NCI-H2107 (cell line): ENCODE measurements around the gene KCNC1.

Source experiments
- DNase-seq: peaks from one replicate; lab custom pipeline; 2025; lab: John Stamatoyannopoulos, UW

KCNC1 gene

DNA sequence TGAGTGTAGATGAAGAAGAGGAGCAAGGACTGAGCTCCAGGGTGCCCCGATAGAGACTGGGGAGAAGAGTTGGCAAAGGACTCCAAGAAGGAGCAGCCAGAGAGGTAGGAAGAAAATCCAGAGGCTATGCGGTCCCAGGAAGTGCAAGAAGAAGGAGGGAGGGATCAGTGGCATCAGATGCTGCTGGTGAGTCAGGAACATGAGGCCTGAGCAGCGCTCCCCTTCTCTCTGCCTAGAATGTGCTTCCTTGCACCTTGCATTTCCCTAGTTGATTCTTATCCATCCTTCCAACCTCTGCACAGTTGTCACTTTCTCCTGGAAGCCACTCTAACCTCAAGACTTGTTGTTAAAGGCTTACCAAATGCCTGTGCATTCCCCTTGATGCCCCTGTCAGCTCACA lies 21.3 kb downstream of the KCNC1 start:
- DNase-seq, result no peak

DNA sequence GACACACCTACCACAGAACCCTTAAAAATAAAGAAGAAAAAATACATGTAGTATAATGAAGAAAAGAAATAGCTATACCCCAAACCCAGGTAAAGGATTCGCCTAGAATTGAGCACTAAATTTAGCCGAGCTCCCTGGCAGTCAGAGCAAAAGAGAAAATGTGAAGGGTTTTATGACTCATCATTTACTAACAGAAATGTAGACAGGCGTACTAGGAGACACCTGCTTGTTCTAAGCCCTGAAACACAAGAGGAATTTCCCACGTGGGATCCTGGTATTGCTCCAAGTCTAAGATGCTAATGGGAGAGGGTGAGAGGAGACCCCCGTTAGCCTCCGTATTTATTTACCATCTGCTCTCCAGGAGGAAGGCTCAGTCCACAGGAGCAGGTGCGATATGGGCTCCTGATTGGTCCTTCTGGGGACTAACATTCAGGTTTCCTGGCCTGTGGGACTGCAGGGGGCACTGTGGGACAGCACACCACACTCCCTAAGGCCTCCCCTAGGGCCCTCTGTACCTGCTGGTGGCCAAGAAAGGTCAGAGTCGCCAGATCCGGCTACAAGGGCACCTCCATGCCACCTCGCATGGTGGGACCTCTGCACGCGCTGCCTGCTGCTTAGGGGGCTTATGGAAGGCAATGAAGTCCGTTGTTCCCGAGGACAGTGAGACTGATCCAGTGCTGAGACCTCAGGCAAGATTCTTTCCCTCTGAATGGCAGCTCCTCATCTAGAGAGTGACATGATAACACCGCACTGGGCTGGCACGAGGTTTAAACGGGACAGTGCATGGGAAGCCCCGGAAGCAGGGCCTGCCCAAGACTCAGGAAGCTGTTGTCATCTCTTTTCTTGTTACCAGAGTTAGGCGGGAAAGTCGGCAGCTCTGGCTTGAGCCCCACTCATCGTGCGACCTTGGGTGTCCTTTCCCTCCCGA lies 25.8 kb downstream of the KCNC1 start:
- no peak for DNase-seq

DNA sequence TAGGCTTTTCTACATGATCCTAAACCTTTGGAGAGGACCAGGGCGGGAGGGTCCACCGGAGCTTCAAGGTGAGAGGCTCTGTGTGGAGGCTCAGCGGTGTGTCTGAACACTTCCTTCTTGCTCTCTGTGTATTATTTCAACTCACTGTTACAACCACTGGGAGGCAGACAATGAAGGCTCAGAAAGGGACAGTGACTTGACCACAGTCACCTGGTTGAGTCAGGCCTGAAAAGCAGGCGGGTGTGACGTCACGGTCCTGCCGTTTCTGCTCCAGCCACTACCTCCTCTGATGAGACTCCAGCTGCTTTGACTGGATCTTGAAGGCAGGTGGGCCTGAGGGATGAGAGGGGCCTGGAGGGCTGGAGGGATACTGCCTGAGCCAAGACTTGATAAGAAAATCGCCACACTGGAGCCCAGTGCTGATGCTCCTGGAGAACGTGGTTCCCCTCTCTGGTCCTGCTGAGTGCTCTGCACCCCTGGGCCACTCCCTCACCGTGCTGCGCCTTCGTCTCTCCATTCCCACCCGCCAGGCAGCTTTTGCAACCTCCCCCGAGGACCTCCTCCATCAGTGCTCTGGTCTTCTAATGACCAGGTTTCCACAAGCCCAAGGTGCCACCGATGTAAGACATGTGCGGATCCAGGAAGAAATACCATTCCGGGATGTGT lies 27.9 kb downstream of the KCNC1 start:
- DNase-seq, result no peak

DNA sequence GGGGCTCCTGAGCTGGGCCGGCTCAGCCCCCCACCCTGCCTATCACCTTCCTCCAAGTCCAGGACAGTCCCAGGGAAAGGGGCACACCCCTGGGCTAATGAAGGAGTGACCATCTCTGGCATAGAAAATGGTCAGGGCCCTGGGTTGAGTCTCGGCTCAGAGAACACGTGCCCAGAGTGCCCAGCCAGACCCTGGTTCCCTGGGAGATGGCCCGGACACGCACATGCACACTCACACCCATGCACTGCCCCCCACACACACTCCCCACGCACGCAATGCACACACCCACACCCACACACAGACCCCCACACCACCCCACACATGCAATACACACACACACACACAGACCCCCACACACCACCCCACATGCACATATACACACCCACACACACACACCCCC lies 28.7 kb downstream of the KCNC1 start:
- no peak for DNase-seq

DNA sequence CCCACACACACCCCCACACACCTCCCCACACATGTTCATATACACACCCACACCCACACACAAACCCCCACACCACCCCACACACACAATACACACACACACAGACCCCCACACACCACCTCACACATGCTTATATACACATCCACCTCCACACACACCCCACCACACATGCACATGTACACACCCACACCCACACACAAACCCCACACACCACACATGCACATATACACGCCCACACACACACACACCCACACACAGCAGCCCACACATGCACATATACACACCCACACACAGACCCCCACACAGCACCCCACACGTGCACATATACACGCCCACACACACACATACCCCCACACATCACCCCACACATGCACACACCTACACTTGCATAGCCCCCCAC lies 29.1 kb downstream of the KCNC1 start:
- DNase-seq, result no peak

DNA sequence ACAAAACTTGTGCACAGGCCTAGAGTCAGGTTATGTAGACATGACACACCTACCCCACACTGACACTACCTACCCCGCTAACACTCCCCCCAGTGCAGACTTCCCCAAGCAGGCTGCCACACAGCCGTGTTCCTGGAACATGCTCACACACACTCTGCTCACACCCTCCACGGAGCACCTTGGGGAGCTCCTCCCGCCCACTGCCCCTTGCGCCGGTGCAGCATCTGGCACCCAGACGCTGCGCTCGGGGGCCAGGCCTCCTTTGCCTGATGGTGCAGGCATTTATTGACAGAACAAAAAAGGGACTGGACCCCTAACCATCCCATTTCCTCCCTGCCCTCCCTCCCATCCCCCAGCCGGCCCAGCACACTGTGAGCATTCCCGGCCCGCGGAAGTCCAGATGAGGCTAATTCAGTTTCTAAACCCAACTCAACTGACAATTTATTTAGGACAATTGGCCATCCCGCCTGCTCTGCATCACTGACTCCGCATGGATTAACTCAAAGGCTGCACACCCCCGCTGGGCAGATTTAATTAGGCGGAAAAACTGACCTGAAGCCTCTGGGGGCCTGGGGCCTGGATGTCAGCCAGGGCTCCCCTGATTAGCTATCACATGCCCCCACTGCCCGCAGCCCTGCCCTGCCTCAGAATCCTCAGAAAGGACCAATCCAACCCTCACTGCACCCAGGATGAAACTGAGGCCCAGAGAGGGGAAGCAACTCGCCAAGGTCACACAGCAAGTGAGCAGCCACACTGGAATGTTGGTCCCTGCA lies 30.1 kb downstream of the KCNC1 start:
- DNase-seq, result no peak

DNA sequence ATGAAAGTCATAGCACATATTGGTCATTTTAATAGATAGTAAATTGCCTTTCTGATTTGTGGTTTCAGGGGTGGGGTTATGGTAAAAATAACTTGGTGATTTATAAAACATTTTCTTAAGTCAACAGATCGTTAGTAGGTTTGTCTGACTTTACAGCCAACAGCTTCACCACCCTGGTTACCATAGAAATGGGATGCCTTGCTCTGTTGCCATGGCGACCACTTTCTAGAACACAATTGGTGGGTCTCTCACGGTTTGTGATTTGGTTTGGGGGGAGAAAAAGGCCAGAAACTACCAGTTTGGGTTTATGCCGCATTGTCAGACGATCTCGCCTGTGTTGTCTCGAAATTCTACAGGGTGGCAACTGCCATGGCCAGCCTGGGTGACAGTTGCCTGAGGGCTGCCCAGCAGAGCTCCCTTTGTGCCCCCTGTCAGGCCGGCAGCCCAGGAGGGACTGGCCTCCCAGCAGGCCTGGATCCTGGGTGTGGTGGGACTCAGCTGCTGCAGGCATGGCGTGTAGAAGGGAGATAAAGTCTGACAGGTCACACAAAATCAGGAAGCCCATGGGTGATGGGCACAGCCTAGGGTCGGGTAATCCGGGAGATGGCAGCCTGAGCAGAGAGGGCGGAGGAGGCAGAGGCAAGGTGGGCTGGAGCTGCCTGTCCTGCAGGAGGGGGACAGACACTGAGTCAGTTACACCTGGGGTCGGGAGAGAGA lies 30.9 kb downstream of the KCNC1 start:
- no peak for DNase-seq

DNA sequence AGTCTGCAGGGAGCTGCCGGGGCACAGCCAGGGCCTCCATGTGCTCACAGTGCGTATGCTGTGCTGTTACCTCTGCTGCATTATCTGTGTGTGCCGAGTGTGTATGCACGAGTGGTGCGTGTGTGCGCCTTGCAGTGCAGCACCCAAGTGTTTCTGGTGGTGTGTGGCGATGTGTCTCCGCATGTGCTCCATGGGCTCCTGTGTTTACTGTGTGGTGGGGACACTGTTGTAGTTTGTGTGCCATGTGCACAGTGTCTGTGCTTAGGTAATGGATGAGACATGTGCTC lies 31.4 kb downstream of the KCNC1 start:
- no peak for DNase-seq

DNA sequence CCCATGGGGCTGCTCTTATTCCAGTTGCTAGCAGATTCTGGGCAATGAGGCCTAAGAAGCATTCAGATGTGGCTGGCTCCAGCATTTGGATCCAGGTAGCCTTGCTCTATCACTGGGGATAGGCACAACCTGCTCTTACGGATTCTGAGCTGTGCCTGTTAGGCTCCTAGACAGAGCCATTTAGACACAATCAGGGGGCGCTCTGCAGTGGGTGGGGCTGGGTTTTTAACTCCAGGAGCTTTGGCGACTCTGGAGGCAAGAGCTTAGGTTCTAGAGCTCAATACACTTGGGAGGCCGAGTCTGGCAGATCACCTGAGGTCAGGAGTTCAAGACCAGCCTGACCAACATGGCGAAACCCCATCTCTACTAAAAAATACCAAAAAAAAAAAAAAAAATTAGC lies 32.0 kb downstream of the KCNC1 start:
- DNase-seq, result no peak

DNA sequence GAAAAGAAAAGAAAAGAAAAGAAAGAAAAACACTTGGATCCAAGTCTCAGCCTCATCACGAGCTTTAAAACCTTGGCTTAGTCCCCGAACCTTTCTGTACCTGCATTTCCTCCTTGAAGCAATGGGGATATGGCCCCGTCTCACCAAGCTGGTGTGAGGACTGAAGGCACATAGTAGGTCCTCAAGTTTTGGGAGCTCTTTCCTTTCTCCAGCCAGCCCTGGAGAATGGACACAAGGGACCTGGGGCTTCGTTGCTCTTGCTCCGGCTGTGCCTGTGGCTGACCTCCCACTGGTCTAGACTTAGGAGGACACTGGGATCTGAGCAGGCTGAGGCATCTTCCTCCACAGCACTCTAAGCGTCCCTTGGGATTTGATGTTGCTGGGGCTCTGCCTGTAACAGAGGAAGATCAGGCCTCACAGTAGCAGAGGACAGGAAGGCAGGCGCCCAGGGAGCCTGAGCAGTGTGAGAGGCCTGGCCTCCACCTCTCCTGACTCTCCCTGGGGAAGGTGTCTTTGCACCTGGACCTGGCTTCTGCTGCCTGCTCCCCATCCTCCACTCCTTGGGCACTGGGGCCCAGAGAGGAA lies 32.8 kb downstream of the KCNC1 start:
- DNase-seq, result no peak

DNA sequence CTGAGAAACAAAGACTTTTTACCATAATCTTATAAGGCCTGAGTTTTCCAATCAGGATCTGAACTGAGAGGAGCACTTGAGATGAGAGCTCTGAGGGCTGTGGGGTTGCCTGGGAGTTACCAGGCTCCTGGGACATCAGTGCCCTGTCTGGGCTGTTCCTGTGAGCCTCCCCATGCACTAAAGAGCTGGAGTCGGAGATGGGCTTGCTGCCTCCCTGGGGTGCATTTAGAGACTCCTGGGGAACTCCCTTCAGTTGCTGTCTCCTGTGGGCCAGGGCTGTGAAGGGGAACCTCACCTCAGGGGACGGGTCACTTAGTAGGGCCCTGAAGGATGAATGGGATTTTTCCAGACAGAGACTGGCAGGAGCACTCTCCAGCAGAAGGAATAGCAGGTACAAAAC lies 33.3 kb downstream of the KCNC1 start:
- no peak for DNase-seq

DNA sequence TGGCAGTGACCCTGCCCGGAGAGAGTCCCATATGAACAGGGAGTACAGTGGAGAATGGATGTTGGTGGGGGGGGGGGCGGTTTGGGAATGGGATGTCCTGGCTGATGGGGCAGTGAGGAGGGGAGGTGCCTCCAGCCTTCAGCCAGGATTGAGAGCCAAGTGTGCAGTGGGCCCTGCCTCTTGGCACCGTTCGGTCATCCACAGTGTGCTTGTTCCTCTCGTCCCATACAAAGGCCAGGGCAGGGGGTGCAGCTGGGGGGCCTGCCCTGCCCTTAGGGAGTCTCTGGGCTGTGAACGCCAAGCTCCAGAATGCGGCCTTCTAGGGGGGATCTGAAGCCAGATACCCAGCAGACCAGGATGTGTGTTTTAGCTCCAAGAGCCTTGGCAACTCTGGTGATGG lies 34.0 kb downstream of the KCNC1 start:
- no peak for DNase-seq

DNA sequence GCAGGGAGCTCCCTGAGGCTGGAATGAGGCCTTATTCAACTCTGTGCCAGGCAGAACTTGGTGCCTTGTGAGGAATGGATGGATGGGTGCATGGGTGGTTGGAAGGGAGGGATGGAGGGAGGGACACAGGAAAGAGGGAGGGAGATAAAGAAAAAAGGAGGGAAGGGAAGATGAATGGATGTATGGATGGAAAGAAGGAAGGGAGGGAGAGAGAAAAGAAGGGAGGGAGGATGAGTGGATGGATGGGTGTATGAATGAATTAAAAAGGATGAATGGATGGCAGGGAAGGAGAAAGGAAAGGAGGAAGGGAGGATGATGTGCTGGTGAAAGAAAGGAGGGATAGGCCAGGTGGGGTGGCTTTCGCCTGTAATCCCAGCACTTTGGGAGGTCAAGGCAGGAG lies 34.6 kb downstream of the KCNC1 start:
- no peak for DNase-seq

DNA sequence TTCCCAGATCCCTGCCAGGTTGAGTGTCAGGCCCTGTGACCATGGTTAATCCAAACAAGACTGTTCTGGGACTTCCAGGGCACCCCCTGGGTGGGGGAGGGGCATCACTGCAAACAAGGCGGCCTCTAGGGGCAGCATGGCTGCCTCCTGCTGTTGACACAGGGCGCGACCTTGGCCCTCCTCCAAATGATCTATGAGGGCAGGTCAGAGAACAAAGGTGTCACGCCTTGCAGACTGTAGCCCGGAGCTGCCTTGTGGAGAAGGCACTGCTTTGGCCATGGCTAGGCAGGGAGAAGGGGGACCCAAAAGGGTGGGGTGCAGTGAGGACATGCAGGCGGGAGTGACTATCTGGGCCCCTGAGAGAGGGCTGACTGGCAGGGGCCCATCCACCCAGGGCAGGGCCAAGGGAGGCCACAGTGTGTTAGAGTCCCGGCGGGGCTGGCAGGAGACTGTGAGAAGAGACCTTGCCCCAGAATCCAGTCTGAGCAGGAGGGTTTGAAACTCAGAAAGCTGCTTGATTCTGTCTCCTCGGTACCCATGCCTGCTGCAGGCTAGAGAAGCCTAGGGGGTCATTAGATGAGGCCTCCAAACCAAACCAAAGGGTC lies 35.6 kb downstream of the KCNC1 start:
- DNase-seq, result no peak

DNA sequence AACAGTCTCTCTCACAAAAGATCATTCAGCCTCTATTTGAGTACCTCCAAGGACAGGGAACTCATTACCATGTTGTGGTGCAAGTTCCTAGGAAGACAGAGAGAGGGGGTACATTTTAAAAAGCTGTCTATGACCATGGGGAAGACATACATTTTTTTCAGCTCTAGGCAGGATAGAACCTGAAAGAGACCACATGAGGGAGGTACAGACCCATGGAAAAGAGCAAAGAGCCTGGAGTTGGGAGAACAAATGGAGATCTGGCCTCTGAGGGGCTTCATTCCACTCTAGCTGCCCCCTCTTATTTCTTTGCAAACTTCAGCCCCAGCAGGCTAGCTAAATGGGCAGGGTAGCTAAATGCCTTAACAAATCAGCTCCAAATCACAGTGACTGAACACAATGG lies 36.3 kb downstream of the KCNC1 start:
- DNase-seq, result no peak

DNA sequence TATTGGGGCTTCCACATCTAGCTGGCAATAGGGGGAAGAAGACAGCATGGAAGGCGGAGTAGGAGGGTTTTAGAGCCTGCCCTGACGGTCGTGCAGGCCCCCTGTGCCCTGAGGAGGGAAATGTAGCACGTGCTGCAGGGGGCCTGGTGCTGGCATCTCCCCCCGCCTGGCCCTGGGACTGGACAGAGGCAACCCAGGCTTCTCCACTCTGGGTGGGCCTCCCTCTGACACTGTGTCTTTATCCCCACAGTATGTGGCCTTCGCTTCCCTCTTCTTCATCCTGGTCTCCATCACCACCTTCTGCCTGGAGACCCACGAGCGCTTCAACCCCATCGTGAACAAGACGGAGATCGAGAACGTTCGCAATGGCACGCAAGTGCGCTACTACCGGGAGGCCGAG lies 36.8 kb downstream of the KCNC1 start:
- DNase-seq, result no peak

DNA sequence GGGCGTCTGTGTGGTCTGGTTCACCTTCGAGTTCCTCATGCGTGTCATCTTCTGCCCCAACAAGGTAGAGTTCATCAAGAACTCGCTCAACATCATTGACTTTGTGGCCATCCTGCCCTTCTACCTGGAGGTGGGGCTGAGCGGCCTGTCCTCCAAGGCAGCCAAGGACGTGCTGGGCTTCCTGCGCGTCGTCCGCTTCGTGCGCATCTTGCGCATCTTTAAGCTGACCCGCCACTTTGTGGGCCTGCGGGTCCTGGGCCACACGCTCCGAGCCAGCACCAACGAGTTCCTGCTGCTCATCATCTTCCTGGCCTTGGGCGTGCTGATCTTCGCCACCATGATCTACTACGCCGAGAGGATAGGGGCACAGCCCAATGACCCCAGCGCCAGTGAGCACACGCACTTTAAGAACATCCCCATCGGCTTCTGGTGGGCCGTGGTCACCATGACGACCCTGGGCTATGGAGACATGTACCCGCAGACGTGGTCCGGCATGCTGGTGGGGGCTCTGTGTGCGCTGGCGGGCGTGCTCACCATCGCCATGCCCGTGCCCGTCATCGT lies 37.3 kb downstream of the KCNC1 start:
- DNase-seq, result no peak

DNA sequence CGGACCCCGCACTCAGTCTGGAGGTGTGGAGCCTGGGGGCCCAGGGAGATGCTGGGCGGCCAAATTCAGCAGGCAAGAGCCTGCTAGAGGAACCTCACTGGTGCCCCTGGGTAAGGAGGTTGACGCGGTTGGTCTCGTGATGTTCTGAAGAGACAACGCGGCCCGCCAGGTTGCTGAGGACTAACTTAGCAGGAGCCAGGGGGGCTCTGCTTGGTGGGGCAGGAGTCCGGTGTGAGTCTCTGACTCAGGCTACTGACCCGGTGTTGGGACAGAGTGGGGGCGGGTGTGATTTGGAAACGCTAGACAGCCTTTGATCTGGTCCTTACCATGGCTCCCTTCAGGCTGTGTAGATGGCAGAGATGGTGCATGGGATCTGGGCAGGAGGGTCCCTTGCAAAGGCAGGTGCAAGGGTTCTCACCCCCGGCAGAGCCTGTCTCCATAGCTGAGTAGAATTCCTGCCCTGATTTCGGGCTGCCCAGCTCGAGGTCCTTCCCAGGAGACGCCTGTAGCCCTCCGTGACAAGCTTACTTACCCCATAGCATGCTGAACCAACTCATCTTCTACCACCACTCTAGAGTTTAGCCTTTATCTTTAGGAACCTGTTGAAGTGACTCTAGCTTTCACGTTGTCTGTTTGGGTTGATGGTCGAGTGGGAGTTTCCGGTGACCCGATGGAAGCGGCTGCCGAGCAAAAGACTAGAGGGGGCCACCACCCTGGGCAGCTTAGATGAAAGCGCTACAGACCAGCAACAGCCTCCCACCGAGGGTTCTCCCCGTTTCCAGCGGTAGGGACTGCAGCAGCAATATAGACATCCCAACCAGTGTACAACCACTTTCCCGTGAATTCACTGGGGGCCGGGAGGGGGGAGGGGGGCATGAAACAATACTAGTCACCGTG lies 38.4 kb downstream of the KCNC1 start:
- no peak for DNase-seq

DNA sequence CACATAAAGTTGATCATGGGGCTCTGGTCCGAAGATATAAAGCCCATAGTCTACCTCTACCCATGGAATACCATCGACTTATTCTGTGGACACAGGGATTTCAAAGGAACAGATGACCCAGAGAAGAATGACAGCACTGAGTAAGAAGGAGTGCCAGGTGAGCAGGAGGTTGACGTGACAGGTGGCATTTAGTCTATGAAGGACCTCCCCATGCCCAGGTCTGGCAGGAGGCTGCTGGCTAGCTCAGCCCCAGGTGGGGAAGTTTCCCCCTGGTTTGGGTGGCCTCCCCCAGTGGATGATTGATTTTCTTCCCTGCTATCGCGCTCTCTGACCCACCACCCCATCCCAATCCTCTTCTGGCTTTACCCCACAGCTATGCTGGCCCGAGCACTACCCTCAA lies 39.1 kb downstream of the KCNC1 start:
- no peak for DNase-seq
